GM21737 (cell line): Measurements from ENCODE around the gene CCDC167.
"Not testable (repeated sequence)": the region's sequence is repeated elsewhere in the genome, so short reads cannot be mapped to it uniquely, and the experiment has no call there.

ENCODE experiments used
- ATAC-seq: cut with Tn5 transposase; IDR thresholded peaks from one replicate; pipeline ENCODE4 v1.9.1; 2021; ENCODE audit warnings: mild to moderate bottlenecking, moderate library complexity; ENCODE audit not compliant: unreplicated experiment

The CCDC167 gene

GRCh38 chr6:37512400-37513011 lies 12.8 kb upstream of the CCDC167 start:
- ATAC-seq: no peak

- no peak for ATAC-seq
Observed at GRCh38 chr6:37511910-37512399, 12.3 kb upstream of the CCDC167 start.

- ATAC-seq: no peak
Observed at GRCh38 chr6:37511201-37511600, 11.5 kb upstream of the CCDC167 start.

- no peak for ATAC-seq
Observed at GRCh38 chr6:37507690-37508421, 8.2 kb upstream of the CCDC167 start.

- ATAC-seq: no peak
Observed at GRCh38 chr6:37507077-37507476, 7.4 kb upstream of the CCDC167 start.

GRCh38 chr6:37506479-37506878 lies 6.8 kb upstream of the CCDC167 start:
- ATAC-seq: no peak

GRCh38 chr6:37504024-37504423 lies 4.3 kb upstream of the CCDC167 start:
- no peak for ATAC-seq

GRCh38 chr6:37503309-37503965 lies 3.7 kb upstream of the CCDC167 start:
- no peak for ATAC-seq

GRCh38 chr6:37502703-37503291 lies 3.1 kb upstream of the CCDC167 start:
- ATAC-seq: no peak

- ATAC-seq: no peak
Observed at GRCh38 chr6:37501632-37502491, 2.2 kb upstream of the CCDC167 start.

GRCh38 chr6:37500904-37501303 lies 1.2 kb upstream of the CCDC167 start:
- not testable (repeated sequence) for ATAC-seq

- ATAC-seq: no peak
Observed at GRCh38 chr6:37500294-37500608, 558 bp upstream of the CCDC167 start.

- no peak for ATAC-seq
Observed at GRCh38 chr6:37496951-37497885, 2.5 kb downstream of the CCDC167 start.

- no peak for ATAC-seq
Observed at GRCh38 chr6:37495244-37495934, 4.3 kb downstream of the CCDC167 start.

- no peak for ATAC-seq
Observed at GRCh38 chr6:37493661-37493995, 6.1 kb downstream of the CCDC167 start.

- no peak for ATAC-seq
Observed at GRCh38 chr6:37492991-37493660, 6.6 kb downstream of the CCDC167 start.

- no peak for ATAC-seq
Observed at GRCh38 chr6:37492236-37492972, 7.3 kb downstream of the CCDC167 start.

- no peak for ATAC-seq
Observed at GRCh38 chr6:37491830-37492208, 7.9 kb downstream of the CCDC167 start.
